Measurements from ENCODE around the gene SLC5A2.

Gene SLC5A2

DNA sequence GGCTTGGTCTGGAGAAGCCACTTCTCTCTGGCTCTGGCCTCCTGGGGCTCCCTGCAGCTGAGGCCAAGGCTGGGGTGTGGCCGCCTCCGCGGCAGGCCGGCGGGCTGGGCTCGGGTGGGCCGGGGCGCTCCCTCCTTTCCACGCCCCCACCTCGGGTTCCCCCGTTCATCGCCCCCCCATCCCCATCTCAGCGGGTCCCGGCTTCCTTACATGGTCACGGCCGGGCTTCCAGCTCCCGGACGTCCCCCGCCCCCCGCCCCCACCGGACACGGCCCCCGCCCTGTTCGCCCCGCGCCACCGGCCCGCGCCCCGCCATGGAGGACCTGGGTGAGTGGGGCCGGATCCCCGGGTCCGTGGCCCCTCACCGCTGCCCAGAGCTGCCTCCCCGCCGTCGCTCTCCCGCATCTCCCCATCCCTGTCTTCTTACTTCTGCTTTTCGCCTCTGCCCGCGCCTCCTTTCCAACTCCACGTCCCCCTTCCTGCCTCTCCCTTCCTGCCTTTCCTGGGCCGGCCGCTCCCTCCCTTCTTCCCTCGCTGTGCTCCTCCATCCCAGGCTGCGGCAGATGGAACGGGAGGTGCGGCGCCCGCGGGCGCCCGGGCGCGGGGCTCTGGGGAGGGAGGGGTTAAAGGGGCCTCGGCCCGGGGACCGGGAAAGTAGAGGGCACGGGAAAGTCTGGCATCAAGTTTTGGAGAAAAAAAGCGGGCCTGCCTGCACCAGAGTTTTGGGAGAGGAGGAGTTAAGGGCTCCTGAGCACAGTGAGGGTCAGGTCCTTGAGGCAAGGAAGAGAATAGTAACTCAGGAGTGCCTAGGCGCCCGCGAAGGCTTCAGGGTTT is 10.8 kb upstream of the SLC5A2 start, which contains the start of gene TGFB1I1 (continued):
- TF ChIP-seq, protein P1, sequence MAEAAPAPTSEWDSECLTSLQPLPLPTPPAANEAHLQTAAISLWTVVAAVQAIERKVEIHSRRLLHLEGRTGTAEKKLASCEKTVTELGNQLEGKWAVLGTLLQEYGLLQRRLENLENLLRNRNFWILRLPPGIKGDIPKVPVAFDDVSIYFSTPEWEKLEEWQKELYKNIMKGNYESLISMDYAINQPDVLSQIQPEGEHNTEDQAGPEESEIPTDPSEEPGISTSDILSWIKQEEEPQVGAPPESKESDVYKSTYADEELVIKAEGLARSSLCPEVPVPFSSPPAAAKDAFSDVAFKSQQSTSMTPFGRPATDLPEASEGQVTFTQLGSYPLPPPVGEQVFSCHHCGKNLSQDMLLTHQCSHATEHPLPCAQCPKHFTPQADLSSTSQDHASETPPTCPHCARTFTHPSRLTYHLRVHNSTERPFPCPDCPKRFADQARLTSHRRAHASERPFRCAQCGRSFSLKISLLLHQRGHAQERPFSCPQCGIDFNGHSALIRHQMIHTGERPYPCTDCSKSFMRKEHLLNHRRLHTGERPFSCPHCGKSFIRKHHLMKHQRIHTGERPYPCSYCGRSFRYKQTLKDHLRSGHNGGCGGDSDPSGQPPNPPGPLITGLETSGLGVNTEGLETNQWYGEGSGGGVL (tag by site-specific recombination; IDR thresholded peaks at IDR 0.05) = peak; percentile 42; the same call in 1 of the 2 replicates
- TF ChIP-seq, protein P2, sequence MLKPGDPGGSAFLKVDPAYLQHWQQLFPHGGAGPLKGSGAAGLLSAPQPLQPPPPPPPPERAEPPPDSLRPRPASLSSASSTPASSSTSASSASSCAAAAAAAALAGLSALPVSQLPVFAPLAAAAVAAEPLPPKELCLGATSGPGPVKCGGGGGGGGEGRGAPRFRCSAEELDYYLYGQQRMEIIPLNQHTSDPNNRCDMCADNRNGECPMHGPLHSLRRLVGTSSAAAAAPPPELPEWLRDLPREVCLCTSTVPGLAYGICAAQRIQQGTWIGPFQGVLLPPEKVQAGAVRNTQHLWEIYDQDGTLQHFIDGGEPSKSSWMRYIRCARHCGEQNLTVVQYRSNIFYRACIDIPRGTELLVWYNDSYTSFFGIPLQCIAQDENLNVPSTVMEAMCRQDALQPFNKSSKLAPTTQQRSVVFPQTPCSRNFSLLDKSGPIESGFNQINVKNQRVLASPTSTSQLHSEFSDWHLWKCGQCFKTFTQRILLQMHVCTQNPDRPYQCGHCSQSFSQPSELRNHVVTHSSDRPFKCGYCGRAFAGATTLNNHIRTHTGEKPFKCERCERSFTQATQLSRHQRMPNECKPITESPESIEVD (tag by site-specific recombination; IDR thresholded peaks at IDR 0.05) = no peak
- TF ChIP-seq ZBTB48 (tag by site-specific recombination; IDR thresholded peaks at IDR 0.05) = peak; percentile 77; the same call in 1 of the 2 replicates
- no peak for TF ChIP-seq ZNF791 (tag by site-specific recombination; IDR thresholded peaks at IDR 0.05)
- TF ChIP-seq ZNF629 (tag by site-specific recombination; IDR thresholded peaks at IDR 0.05) = no peak
- no peak for TF ChIP-seq ZNF777 (tag by site-specific recombination; IDR thresholded peaks at IDR 0.05; ENCODE audit: borderline replicate concordance)
- TF ChIP-seq, protein P3, sequence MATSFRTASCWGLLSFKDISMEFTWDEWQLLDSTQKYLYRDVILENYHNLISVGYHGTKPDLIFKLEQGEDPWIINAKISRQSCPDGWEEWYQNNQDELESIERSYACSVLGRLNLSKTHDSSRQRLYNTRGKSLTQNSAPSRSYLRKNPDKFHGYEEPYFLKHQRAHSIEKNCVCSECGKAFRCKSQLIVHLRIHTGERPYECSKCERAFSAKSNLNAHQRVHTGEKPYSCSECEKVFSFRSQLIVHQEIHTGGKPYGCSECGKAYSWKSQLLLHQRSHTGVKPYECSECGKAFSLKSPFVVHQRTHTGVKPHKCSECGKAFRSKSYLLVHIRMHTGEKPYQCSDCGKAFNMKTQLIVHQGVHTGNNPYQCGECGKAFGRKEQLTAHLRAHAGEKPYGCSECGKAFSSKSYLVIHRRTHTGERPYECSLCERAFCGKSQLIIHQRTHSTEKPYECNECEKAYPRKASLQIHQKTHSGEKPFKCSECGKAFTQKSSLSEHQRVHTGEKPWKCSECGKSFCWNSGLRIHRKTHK (tag by site-specific recombination; IDR thresholded peaks at IDR 0.05) = no peak
- TF ChIP-seq, protein P4, sequence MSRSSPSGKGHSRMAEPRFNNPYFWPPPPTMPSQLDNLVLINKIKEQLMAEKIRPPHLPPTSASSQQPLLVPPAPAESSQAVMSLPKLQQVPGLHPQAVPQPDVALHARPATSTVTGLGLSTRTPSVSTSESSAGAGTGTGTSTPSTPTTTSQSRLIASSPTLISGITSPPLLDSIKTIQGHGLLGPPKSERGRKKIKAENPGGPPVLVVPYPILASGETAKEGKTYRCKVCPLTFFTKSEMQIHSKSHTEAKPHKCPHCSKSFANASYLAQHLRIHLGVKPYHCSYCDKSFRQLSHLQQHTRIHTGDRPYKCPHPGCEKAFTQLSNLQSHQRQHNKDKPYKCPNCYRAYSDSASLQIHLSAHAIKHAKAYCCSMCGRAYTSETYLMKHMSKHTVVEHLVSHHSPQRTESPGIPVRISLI (tag by site-specific recombination; IDR thresholded peaks at IDR 0.05) = no peak
- no peak for TF ChIP-seq ZNF175 (tag by site-specific recombination; IDR thresholded peaks at IDR 0.05)
- no peak for TF ChIP-seq ZNF350 (tag by site-specific recombination; IDR thresholded peaks at IDR 0.05)
- TF ChIP-seq ZNF341 (tag by site-specific recombination; IDR thresholded peaks at IDR 0.05; ENCODE audit: low read depth) = no peak
- no peak for TF ChIP-seq ZNF48 (tag by site-specific recombination; IDR thresholded peaks at IDR 0.05)
- no peak for TF ChIP-seq WT1 (tag by site-specific recombination; IDR thresholded peaks at IDR 0.05)
- TF ChIP-seq, protein P5, sequence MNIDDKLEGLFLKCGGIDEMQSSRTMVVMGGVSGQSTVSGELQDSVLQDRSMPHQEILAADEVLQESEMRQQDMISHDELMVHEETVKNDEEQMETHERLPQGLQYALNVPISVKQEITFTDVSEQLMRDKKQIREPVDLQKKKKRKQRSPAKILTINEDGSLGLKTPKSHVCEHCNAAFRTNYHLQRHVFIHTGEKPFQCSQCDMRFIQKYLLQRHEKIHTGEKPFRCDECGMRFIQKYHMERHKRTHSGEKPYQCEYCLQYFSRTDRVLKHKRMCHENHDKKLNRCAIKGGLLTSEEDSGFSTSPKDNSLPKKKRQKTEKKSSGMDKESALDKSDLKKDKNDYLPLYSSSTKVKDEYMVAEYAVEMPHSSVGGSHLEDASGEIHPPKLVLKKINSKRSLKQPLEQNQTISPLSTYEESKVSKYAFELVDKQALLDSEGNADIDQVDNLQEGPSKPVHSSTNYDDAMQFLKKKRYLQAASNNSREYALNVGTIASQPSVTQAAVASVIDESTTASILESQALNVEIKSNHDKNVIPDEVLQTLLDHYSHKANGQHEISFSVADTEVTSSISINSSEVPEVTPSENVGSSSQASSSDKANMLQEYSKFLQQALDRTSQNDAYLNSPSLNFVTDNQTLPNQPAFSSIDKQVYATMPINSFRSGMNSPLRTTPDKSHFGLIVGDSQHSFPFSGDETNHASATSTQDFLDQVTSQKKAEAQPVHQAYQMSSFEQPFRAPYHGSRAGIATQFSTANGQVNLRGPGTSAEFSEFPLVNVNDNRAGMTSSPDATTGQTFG (tag by site-specific recombination; IDR thresholded peaks at IDR 0.05; ENCODE audit: borderline replicate concordance) = no peak
- TF ChIP-seq KLF10 (tag by site-specific recombination; IDR thresholded peaks at IDR 0.05) = no peak
- no peak for TF ChIP-seq ZNF112 (tag by site-specific recombination; IDR thresholded peaks at IDR 0.05)
- peak; percentile 91 for TF ChIP-seq ZNF335 (tag by site-specific recombination; conservative IDR thresholded peaks at IDR 0.05)
- no peak for TF ChIP-seq SETDB1 (IDR thresholded peaks at IDR 0.05; ENCODE audit: insufficient read length, low read length)
- TF ChIP-seq, protein P6, sequence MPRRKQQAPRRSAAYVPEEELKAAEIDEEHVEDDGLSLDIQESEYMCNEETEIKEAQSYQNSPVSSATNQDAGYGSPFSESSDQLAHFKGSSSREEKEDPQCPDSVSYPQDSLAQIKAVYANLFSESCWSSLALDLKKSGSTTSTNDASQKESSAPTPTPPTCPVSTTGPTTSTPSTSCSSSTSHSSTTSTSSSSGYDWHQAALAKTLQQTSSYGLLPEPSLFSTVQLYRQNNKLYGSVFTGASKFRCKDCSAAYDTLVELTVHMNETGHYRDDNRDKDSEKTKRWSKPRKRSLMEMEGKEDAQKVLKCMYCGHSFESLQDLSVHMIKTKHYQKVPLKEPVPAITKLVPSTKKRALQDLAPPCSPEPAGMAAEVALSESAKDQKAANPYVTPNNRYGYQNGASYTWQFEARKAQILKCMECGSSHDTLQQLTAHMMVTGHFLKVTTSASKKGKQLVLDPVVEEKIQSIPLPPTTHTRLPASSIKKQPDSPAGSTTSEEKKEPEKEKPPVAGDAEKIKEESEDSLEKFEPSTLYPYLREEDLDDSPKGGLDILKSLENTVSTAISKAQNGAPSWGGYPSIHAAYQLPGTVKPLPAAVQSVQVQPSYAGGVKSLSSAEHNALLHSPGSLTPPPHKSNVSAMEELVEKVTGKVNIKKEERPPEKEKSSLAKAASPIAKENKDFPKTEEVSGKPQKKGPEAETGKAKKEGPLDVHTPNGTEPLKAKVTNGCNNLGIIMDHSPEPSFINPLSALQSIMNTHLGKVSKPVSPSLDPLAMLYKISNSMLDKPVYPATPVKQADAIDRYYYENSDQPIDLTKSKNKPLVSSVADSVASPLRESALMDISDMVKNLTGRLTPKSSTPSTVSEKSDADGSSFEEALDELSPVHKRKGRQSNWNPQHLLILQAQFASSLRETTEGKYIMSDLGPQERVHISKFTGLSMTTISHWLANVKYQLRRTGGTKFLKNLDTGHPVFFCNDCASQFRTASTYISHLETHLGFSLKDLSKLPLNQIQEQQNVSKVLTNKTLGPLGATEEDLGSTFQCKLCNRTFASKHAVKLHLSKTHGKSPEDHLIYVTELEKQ (tag by site-specific recombination; IDR thresholded peaks at IDR 0.05; ENCODE audit: borderline replicate concordance) = no peak
- TF ChIP-seq BCL11B (tag by site-specific recombination; IDR thresholded peaks at IDR 0.05; ENCODE audit: low read depth) = no peak
- TF ChIP-seq ZNF394 (tag by site-specific recombination; IDR thresholded peaks at IDR 0.05; ENCODE audit: borderline replicate concordance) = no peak
- TF ChIP-seq ZNF768 (tag by site-specific recombination; IDR thresholded peaks at IDR 0.05) = no peak
